D341Med (cell line): ENCODE measurements around the gene PHLDB3.
A peak's percentile ranks its signal among the peaks of the same experiment; 100 is the strongest.
"Not testable (repeated sequence)": the region's sequence is repeated elsewhere in the genome, so short reads cannot be mapped to it uniquely, and the experiment has no call there.

ENCODE experiments used
- DNase-seq: peaks from one replicate; pipeline ENCODE4 v3.0.0; 2012; ENCODE audit warnings: low spot score

PHLDB3 gene

DNA sequence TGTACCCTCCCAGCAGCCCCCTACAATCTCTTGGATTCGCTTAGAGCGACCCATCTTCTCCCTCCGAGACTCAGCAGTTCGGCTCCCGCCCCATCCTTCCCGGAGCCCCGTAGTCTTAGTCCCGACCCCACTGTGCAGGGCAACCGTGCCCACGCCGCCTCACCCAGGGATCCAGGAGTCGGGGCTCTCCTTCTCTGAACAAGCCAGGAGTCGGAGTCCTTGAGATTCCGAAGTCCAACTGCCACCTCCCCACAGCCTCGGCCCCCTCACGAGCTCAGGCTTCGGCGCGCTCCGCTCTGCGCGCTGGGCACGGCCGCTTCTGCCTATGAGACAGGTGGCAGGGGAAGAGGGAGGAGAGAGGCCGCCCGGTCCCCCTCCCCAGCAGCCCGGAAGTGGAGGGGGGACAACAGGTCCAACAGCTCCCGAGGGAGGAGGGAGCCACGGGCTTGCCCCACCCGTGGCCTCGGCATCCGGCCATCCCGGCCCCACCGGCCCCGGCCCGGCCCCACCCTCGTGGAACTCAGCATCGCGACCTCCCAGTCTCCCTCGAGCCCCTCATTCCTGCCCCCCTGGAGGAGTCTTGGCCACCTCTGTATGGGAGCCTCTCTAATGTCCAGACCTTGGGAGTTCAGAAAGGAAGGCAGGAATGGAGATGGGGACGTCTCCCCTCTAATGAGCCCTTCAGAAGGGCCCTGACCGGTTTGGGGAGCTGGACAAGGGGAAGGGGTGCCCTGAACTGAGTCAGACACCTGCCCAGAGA, at the start of gene PHLDB3:
Gene PHLDB3 (minus strand): TSS at position 321 of the 760 bp plus-strand sequence. CDS start 628 bp downstream, outside the sequence.
- no peak for DNase-seq

DNA sequence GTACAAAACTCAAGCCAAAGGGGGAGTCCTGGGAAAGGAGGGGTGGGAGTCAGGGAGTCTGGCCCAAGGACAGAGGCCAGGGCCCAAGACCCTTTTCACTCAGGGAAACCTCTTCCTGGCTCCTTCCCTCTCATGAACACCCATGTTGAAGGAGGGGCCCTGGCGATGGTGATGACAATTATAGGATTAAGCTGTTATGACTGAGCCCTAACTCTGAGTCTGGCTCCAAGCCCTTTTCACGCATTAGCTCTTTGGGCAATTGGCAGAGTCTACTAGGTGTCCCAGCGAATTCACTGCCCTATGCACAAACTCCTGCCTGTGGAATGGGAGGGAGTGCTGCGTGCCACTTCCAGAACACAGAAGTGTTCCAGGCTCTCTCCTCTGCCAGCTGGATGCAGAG, 49.1 kb upstream of the PHLDB3 start:
- peak; percentile 83 for DNase-seq

DNA sequence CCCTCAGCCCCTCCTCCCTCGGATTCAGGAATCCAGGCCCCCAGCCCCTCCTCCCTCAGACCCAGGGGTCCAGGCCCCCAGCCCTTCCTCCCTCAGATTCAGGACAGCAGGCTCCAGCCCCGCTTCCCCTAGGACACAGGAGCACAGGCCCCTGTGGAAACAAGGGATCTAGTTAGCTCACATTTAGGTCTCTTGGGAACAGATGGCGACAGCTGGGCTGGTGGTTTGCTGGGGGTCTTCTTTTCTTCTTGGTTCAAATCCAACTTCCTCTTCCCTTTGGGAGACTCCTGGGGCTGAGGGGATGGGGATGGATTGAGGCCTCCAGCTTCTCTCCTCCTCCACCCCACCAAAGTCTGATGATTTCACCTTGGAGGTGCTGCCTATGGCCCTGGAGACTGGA, 48.1 kb upstream of the PHLDB3 start:
- peak; percentile 79 for DNase-seq

DNA sequence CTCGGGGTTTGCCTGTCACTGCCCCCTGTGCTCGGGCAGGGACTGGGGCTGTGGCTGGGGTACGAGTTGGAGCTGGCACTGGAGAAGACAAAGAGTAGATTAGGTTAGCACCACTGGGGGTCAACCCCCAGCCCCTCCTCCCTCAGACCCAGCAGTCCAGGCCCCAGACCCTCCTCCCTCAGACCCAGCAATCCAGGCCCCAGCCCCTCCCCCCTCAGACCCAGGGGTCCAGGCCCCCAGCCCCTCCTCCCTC, 47.6 kb upstream of the PHLDB3 start:
- no peak for DNase-seq

DNA sequence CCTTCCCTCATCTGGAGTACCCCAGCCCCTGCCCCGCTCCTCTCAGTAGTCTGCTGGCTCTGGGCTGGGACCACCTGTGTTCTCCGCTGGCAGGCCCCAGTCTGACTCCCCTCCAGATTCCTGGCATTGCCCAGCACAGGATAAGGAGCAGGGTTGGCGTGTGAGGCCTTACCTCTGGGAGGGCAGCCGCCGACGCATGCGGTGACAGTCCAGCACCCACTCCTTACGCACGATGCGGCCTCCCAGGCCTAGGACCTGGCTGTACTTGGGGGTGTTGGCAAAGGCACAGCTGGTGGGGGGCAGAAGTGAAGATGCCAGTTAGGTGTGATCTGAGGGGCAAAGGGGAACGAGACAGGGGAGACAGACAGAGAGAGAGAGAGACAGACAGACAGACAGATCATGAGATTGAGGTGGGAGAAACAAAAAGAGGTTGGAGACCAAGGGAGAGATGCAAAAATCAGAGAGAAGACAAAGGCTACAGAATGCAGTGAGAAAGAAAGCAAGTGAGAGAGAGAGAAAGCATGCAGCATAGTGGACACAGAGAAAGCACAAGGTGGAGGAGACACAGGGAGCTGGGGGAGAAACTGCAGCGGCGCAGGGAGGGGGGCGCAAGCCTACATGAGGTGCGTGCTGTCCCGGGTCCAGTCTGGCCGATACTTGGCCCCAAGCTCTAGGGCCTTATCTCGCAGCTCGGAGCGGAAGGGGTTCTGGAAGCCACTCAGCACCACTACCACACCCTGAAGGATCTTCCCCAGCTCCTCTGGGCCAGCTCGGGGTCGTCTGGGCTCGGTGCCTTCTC, 47.1 kb upstream of the PHLDB3 start:
- no peak for DNase-seq

DNA sequence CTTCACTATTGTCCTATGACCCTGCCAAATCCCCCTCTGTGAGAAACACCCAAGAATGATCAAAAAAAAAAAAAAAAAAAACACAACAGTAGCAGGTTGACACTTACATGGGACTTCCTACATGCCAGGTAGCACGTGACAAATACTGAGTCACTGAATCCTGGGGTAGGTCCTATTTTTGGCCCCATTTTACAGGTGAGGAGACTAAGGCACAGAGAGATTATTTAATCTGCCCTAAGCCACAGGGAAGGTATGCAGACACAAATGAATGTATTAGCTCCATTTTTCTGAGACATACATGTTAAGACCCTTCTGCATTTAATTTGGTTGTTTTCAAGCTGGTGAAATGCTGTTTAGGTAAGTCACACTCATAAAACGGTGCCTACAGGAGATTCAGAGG, 44.2 kb upstream of the PHLDB3 start:
- no peak for DNase-seq

DNA sequence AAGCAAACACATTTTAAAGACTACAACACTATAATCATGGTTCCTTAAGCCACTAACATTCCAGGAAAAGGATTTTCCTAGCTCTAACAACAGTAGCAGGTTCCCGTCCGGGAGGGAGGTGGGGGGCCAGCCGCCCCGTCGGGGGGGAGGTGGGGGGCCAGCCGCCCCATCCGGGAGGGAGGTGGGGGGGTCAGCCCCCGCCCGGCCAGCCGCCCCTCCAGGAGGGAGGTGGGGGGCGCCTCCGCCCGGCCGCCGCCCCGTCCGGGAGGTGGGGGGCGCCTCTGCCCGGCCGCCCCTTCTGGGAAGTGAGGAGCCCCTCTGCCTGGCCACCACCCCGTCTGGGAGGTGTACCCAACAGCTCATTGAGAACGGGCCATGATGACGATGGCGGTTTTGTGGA, 43.4 kb upstream of the PHLDB3 start:
- DNase-seq: not testable (repeated sequence)

DNA sequence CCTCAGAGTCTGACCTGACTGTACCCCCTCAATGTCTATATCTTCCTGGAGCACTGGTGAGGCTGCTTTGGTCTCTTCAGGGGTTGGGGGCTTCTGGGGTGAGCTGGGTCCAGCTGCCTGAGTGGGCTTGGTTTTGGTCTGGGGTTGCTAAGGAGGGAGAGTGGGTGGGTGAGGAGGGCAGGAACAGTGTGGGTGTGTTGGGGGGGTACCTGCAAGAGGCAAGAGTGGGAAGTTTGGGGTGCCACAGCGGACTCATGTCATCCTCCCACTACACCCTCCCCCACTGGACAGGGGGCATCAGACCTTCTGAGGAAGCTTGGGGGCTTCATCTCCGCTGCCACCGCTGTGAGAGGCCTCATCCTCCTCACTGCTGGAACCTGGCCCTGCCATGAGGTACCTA, 42.0 kb upstream of the PHLDB3 start:
- no peak for DNase-seq

DNA sequence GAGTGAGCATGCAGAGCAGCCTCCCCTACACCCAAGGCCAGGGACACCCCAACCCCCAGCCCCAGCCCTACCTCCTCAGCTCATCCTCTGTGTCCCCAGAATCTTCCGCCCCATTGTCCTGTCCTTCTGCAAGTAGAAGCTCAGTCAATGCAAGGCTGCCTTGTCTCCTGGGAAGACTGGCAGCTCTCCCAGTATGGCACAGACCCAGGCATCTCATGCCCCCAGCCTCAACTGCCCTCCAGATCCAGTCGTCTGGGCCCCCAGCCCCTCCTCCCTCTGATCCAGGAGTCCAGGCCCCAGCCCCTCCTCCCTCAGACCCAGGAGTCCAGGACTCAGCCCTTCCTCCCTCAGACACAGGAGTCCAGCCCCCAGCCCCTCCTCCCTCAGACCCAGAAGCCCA, 41.4 kb upstream of the PHLDB3 start:
- DNase-seq: no peak

DNA sequence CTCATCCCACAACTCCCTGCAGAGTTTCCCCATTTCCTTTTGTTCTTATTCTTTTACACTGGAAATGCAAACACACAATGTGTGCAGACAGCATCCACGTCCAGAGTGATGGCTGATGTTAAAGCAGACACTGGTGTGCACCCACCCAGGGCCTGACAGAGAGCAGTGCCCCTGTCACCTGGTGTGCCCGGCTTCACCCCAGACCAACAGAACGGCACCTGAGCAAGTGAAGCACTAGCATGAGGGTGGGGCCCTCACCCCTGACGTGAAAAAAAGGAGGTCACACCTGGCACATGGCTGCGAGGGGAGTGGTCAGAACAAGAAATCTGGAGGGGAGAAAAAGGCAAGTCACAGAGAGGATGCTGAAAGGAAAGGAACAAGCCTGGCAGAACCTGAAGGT, 40.7 kb upstream of the PHLDB3 start:
- DNase-seq: no peak

DNA sequence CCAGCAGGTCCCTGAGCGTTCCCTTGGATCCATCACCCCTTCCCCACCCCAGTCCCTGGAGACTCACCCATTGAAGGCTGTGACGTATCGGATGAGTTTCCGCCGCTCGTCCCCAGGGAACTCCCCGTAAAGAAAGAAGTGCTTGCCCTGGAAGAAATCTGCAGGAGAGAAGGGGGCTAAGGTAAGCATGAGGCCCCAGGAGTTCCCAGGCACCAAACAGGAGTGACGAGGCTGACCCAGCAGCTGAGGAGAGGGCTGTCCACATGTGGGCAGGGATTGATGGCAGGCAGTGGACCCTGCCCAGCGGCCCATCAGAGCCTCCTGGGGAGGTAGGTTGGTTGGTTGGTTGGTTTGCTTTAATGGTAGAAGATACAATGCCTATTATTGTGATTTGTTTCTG, 39.5 kb upstream of the PHLDB3 start:
- DNase-seq: no peak

DNA sequence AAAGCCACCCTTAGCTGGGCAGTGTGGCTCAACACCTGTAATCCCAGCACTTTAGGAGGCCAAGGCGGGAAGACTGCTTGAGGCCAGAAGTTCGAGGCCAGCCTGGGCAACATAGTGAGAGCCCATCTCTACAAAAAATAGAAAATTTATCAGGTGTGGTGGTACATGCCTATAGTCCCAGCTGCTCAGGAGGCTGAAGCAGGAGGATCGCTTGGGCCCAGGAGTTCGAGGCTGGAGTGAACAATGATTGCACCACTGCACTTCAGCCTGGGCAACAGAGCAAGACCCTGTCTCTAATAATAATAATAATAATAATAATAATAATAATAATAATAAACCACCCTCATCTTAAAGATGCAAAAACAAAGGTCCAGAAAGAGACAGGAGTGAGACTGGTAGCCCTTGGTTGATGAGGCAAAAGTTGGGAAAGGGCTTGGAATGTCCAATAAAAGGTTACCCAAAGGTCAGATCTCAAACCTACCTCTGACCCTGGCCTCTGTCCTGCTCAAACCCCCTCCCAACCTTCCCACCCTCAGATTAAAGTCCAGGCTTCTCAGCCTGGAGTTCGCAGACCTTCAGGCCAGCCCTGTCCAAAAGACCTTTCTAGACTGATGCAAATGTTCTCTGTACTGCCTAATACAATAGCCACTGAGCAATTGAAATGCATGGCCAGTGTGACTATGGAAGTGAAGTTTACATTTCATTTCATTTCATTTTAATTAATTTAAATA, 37.5 kb upstream of the PHLDB3 start:
- DNase-seq: no peak

DNA sequence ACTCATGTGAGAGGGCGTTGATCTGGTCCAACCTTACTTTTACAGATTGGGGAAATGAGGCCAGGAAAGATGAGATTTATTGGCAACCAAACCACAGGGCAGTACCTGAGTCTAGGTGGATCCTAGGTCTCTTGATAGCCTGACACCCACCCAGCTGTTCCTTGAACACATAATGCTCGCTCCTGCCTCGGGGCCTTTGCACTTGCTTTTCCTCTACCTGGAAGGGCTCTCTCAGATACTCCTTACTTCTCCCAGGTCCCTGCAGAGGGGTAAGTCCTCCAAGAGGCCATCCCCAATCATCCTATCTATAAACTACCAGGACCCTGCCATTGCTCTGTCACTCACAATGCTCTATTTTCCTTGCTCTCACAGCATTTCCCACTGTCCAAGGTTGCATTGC, 35.8 kb upstream of the PHLDB3 start:
- DNase-seq: no peak

DNA sequence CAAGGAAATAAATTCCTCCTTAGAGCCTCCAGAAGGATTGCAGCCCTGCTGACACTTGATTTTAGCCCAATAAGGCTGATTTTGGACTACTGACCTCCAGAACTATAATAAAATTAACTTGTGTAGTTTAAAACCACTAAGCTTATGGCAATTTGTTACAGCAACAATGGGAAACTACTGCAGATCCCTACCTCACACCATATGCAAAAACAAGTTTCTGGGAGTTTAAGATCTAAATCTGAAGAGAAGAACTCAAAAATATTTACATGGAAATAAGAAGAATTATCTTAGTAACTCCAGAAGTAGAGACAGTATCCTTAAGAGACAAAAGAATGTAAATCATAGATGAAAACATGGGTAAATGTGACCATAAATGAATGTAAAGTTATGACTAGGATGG, 34.4 kb upstream of the PHLDB3 start:
- DNase-seq: no peak

DNA sequence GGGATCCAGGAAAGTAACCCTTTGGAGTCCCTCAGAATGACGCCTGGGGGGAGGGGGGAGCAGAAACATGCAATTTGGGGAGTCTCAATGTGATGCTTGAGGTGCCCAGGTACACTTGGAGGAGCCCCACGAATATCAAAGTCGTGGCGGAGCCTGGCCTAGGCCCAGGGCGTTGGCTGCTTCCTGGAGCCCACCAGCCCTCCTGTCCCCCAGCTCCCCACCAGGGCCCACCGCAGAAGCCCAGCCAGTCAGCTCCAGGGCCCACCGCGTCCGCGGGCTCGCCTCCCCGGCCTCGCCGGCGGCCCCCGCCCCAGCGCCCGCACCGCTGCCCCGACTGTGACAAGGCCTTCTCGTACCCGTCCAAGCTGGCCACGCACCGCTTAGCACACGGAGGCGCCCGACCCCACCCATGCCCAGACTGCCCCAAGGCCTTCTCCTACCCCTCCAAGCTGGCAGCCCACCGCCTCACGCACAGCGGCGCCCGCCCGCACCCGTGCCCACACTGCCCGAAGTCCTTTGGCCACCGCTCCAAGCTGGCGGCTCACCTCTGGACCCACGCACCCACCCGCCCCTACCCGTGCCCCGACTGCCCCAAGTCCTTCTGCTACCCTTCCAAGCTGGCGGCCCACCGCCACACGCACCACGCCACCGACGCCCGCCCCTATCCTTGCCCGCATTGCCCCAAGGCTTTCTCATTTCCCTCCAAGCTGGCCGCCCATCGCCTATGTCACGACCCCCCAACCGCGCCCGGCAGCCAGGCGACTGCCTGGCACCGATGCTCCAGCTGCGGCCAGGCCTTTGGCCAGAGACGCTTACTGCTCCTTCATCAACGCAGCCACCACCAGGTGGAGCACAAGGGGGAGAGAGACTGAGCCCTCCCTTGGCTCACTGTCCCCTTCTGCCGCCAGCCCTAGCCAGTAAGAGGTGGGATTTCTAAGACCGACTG, 30.5 kb upstream of the PHLDB3 start:
- DNase-seq: peak; percentile 77

DNA sequence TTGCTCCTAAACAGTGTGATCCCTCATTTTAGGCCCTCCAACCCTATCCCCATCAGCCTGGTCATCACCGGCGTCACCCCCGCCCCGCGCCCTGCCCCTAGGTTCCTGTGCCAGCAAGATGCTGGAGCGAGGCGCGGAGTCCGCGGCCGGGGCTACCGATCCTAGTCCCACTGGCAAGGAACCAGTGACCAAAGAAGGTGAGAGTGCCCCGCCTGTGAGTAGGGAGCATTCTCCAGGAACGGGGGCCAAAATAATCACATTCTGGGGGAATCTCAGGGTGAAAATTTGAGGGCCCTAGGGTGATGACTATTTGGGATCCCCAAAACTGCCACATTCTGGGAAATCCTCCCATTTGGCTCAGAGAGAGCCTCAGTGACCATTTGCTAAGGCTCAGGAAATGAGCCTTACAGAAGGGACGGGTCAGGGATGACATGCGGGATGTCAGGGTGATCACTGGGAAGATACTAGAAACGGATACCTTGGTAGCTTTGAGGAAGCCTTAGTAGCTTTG, 29.8 kb upstream of the PHLDB3 start:
- DNase-seq: no peak

DNA sequence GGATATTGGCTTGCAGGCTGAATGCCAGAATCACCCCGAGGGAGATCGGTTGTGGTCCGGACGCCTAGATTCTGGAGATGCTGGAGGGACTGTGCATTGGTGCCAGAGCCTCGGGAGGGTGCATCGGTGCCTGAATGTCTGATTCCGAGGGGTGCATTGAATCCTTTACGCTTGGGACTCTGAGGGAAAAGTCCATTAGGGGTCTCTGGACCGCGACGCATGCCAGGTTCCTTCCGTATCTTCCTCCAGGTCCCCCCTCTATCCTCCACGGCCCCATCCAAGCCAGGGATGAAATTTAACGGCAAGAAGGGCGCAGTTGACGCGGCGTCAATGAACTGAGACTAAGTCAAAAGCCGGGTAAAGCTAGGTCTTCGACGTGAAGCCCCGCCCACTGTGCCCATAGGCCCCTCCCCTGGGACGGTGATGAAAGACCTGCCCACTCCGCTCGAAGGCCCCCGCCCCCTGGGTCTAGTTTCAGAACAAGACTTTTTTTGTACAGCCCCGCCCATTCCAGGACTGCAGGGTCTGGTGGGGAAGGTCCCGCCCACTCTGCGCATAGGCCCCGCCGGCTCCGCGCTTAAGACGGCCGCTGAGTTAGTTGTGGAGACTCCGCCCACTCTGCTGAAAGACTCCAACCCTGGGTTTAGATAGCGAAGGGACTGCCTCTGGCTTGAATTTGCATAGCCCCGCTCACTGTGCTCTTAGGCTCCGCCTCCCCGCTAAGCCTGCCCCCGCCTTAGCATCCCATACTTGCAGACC, 29.2 kb upstream of the PHLDB3 start:
- peak; percentile 93 for DNase-seq

DNA sequence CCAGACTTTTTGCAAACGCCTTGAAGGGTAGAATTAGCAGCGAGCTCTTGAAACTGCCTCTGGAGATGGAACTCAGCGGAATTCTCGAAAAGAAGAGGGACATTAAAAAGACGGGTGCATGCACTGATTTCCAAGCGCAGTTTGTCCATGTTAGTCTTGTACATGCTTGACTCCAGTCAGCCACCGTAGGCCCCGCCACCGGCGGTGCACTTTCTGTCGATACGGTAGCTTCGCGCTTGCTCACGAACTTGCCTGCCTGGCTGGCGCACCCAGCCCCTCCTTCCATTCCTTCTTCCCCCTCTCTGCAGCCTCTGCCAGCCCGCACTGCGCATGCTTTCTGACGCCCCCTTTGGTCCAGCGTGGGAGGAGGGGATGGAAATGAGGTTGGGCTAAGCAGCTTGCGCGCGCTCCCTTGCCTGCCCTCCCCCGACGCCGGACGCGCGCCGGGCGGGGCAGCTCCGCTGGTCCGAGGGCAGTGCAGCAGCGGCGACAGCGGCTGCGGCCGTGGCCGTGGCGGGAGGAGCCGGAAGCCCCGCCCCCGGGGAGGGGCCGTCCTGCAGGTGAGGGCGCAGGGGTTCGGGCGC, 28.5 kb upstream of the PHLDB3 start, which contains the start of gene ZNF575:
Gene ZNF575 (plus strand): TSS at position 227 of the 584 bp plus-strand sequence. CDS start 1,235 bp downstream, outside the sequence.
- peak; percentile 87 for DNase-seq

DNA sequence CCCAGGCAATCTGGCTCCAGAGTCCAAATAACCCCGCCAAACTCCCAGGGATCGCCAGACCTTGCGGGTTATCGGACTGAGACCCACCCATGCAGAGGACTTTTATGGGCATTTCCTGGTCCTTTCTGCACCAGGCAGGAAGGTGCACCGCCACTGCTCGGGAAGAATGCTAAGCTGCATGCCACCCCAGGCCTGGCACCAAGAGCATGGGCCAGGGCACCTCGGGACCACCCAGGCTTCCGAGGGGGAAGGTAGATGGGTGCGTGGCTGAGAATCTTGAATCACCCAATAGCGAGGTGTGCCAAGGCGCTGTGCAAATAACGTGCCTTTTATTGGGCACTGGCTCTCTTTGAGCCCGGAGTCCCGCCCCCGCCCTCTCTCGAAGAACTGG, 28.0 kb upstream of the PHLDB3 start:
- DNase-seq: peak; percentile 72

DNA sequence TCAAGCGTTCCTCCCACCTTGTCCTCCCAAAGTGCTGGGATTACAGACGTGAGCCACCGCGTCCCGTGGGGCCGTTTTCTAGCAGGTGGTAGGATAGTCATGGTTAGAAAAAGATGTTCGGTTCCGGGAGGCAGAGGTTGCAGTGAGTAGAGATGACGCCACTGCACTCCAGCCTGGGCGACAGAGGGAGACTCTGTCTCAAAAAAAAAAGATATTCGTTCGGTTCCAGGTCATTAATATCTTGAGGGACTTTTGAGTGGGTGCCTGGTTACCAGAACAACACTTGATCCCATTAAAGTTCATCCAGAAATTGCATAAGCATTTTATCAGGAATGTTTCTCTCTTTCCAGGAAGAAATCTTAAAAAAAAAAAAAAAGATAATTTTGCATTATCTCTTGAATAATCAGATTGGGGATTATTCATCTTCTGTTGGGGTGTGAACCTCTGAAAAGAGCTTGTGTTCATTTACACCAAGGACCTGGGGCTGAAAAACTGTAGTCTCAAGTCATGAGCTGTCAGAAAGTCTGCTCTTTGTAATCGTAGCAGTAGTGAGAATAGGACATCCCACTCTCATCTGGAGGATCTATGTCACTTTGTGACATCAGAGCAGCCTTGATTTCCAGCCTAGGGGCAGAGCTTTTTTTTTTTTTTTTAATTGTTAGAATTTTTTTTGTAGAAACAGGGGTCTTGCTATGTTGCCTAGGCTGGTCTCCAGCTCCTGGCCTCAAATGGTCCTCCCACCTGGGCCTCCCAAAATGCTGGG, 23.5 kb upstream of the PHLDB3 start:
- DNase-seq: no peak
